Measurements from ENCODE around the gene DYNAP. TPM values are rescaled to one million over a fixed set of nuclear protein-coding genes. Genes with fewer than 3 reads are reported as not detected.

DYNAP gene
- total RNA-seq, 4 donors from 2014 or later, result not detected

DNA sequence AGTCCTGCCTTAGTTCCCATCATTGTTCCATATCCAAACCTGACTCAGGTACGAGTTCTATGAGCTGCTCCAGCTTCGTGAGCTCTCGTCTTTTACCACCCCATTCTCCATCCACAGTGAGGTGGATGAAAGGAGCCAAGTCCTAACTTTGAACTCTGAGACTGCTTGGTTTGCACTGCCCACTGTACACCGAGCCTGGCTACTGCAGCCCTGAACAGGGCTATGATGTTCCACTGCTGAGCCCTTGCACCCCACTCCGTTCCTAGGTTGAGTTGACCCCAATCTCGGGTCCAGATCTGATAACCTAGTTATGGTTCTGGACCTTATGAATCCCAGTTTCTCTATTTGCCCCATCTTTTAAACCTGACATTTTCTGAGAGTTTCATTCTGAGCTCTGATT lies 5.3 kb upstream of the DYNAP start:
- Histone ChIP-seq H3K27ac (no peak overlapping the region), H3K27me3 (no peaks in the 10 kb centered on the region), H3K36me3 (no peaks in the 10 kb centered on the region), H3K9me3 (no peaks in the 10 kb centered on the region), H3K4me1 (no peaks in the 10 kb centered on the region), H3K4me3 (no peak overlapping the region)
- intact Hi-C loops (cut with DNase I; ENCODE audit: low total_unique reads) (no loop called here), in situ Hi-C loops (cut with MboI; ENCODE audit: low sequenced_read_pairs in 4 of 4) (no loop called here)
- TF ChIP-seq, protein P1, sequence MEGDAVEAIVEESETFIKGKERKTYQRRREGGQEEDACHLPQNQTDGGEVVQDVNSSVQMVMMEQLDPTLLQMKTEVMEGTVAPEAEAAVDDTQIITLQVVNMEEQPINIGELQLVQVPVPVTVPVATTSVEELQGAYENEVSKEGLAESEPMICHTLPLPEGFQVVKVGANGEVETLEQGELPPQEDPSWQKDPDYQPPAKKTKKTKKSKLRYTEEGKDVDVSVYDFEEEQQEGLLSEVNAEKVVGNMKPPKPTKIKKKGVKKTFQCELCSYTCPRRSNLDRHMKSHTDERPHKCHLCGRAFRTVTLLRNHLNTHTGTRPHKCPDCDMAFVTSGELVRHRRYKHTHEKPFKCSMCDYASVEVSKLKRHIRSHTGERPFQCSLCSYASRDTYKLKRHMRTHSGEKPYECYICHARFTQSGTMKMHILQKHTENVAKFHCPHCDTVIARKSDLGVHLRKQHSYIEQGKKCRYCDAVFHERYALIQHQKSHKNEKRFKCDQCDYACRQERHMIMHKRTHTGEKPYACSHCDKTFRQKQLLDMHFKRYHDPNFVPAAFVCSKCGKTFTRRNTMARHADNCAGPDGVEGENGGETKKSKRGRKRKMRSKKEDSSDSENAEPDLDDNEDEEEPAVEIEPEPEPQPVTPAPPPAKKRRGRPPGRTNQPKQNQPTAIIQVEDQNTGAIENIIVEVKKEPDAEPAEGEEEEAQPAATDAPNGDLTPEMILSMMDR (IDR thresholded peaks at IDR 0.05 in 4 of 5, conservative IDR thresholded peaks at IDR 0.05 in 1 of 5), result no peak
- no peak for TF ChIP-seq POLR2A (IDR thresholded peaks at IDR 0.05)
- no peak for DNase-seq
- no peak for ATAC-seq

DNA sequence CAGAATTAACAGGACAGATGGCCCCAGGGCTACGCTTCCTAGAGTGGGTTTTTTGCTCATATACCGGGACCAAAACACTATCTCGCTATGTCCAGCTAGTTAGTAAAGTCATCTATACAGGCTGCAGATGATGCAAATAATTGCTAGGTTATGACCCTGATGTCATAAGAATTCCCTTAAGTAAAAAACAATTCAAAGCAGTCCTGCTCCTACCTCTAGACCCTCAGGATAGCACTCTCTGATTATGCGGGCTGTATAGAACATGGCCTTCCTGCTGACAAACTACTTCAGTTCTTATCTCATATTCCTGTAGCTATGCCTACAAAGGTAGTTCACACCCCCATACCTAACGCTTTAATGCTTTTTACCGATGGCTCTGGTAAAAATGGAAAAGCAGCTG lies 13.2 kb downstream of the DYNAP start:
- Histone ChIP-seq H3K4me1 (no peaks in the 10 kb centered on the region), H3K4me3 (no peak overlapping the region), H3K36me3 (no peaks in the 10 kb centered on the region), H3K27me3 (no peaks in the 10 kb centered on the region), H3K27ac (no peak overlapping the region), H3K9me3 (no peaks in the 10 kb centered on the region)
- in situ Hi-C loops (cut with MboI; ENCODE audit: low sequenced_read_pairs in 4 of 4) (no loop called here), intact Hi-C loops (cut with DNase I; ENCODE audit: low total_unique reads) (no loop called here)
- TF ChIP-seq POLR2A (IDR thresholded peaks at IDR 0.05), result no peak
- TF ChIP-seq, protein P1 (IDR thresholded peaks at IDR 0.05 in 4 of 5, conservative IDR thresholded peaks at IDR 0.05 in 1 of 5), result no peak
- no peak for DNase-seq
- ATAC-seq, result no peak

DNA sequence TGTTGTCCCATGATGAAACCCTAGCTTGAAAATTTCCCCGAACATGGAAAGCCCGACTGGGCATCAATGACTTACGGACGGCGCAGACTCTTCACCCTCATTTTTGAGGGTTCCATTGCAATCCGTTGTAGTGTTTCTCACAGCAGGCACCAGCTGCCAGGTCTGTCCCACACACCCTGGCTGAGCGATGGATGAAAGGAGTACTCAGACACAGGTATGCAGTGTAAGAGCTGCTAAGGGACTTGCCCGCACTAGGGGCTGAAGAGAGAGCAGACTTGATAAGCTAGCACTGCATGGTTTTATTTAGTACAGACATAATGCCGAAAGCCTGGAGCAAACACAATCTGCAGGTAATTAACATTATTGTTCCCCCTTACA lies 15.8 kb downstream of the DYNAP start:
- Histone ChIP-seq H3K4me1 (no peaks in the 10 kb centered on the region), H3K27me3 (no peaks in the 10 kb centered on the region), H3K27ac (no peak overlapping the region), H3K4me3 (no peak overlapping the region), H3K9me3 (no peaks in the 10 kb centered on the region), H3K36me3 (no peaks in the 10 kb centered on the region)
- in situ Hi-C loops (cut with MboI; ENCODE audit: low sequenced_read_pairs in 4 of 4) (no loop called here), intact Hi-C loops (cut with DNase I; ENCODE audit: low total_unique reads) (no loop called here)
- ATAC-seq, result no peak
- TF ChIP-seq, protein P1 (IDR thresholded peaks at IDR 0.05 in 4 of 5, conservative IDR thresholded peaks at IDR 0.05 in 1 of 5), result no peak
- no peak for TF ChIP-seq POLR2A (IDR thresholded peaks at IDR 0.05)
- no peak for DNase-seq

DNA sequence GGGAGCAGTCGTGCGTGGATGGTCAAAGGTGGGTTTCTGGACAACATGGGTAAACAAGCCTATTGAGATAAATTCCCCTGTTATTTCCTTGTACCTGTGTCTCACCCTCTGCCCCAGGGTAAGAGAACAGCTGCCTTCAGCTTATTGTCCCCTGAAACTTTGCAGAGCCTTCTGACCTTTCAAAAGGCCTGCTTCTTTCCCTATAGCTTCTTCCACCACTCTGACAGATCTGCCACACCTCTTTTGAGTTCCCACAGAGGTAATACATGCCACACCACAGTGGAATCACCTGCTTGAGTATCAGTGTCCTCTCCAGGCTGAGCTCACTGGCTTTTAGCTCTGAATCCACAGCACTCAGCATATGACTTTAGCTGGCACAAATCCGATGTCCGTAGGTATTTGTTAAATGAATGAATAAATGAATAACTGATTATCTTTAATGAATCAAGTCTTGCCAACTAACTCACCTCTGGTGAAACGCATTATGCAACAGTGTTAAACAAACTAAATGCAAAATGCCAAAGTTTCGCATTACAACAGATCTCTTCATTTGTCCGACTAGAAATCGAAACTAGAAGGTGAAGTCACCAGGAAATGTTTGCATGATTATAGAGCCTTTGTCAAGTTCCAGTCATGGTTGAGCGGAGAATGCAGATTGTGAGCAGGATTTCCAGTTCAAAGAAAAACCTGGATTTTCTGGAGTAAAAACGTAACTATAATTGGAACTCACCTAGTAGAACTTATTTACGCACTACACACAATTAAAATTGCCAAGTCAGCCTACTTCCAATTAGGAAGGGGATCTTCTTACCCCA lies 16.4 kb downstream of the DYNAP start:
- TF ChIP-seq, protein P1 (IDR thresholded peaks at IDR 0.05 in 4 of 5, conservative IDR thresholded peaks at IDR 0.05 in 1 of 5), result no peak
- no peak for TF ChIP-seq POLR2A (IDR thresholded peaks at IDR 0.05)
- H3K4me1 ChIP-seq, result no peaks in the 10 kb centered on the region
- H3K36me3 ChIP-seq, result no peaks in the 10 kb centered on the region
- no peaks in the 10 kb centered on the region for H3K27me3 ChIP-seq
- H3K4me3 ChIP-seq, result peak overlapping the region in 1 of 4 donors; percentile 22
- DNase-seq (no peak), ATAC-seq (no peak)
- in situ Hi-C loops (cut with MboI; ENCODE audit: low sequenced_read_pairs in 4 of 4), result no loop called here
- no peaks in the 10 kb centered on the region for H3K9me3 ChIP-seq
- no peak overlapping the region for H3K27ac ChIP-seq
- intact Hi-C loops (cut with DNase I; ENCODE audit: low total_unique reads), result no loop called here
